NCI-H2107 (cell line): Measurements from ENCODE around the gene ZNF586.
"Not testable (repeated sequence)": the region's sequence is repeated elsewhere in the genome, so short reads cannot be mapped to it uniquely, and the experiment has no call there.

Experiments
- DNase-seq: peaks from one replicate; lab custom pipeline; 2025; lab: John Stamatoyannopoulos, UW

The ZNF586 gene

DNA sequence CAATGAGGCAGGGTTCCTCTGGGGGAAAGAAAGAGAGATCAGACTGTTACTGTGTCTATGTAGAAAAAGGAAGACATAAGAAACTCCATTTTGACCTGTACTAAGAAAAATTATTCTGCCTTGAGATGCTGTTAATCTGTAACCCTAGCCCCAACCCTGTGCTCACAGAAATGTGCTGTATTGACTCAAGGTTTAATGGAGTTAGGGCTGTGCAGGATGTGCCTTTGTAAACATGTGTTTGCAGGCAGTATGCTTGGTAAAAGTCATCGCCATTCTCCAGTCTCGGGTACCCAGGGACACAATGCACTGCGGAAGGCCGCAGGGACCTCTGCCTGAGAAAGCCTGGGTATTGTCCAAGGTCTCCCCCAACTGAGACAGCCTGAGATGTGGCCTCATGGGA lies 54.1 kb downstream of the ZNF586 start:
- DNase-seq = not testable (repeated sequence)

DNA sequence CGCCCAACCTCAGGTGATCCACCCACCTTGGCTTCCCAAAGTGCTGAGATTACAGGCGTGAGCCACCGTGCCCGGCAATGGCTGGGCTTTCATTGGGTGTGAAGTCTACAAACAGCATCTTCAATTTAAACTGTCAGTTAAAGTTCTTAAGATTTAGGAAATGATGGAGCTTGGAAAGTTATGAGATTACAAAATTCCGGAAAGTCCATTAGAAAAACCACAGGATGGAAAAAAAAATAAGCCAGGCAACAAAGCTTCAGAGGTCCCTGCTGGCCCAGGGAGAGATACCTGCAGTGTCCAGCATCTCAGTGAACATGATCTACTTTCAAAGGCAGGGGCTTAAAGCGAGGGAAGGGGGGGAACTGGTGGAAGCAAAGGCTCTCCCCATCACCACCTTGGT lies 56.0 kb downstream of the ZNF586 start:
- no peak for DNase-seq

- no peak for DNase-seq
These were observed 59.8 kb downstream of the ZNF586 start for GRCh38 chr19:57829316-57829715.

GRCh38 chr19:57830071-57830602 lies 60.7 kb downstream of the ZNF586 start, which contains the start of gene ZNF587B:
Gene ZNF587B, plus strand, starts transcription at chr19:57830299. Its CDS starts 230 bp downstream, at chr19:57830529.
- no peak for DNase-seq
